Esophagus (tissue), 2 donors: ENCODE results near the gene HOXC4. TPM values are rescaled to one million over a fixed set of nuclear protein-coding genes. Genes with fewer than 3 reads are reported as not detected.

Source experiments
- H3K27ac ChIP-seq, 2 donors: one replicate each; pipeline ENCODE4 v1.5.1; 2013; ENCODE audit warnings: low read depth in 2 of 2, mild to moderate bottlenecking in 2 of 2, inconsistent platforms in 1 of 2, low read length in 1 of 2, moderate library complexity in 1 of 2
- H3K27me3 ChIP-seq, 2 donors: one replicate each; pipeline ENCODE4 v1.6.1; 2013; ENCODE audit warnings: low read length in 2 of 2, control low read depth in 1 of 2, mild to moderate bottlenecking in 1 of 2; ENCODE audit not compliant: insufficient read depth in 2 of 2, control insufficient read depth in 1 of 2
- H3K36me3 ChIP-seq, 2 donors: one replicate each; pipeline ENCODE4 v1.6.1; 2013; ENCODE audit warnings: low read length in 1 of 2; ENCODE audit not compliant: control insufficient read depth in 2 of 2, insufficient read depth in 2 of 2
- H3K4me1 ChIP-seq, 2 donors: one replicate each; pipeline ENCODE4 v1.6.1; 2013; ENCODE audit warnings: low read length in 1 of 2; ENCODE audit not compliant: control insufficient read depth in 2 of 2, insufficient read depth in 2 of 2
- H3K4me3 ChIP-seq, 2 donors: one replicate each; pipeline ENCODE4 v1.5.1; 2013; ENCODE audit warnings: low read length in 2 of 2, mild to moderate bottlenecking in 2 of 2, low read depth in 1 of 2, moderate library complexity in 1 of 2
- H3K9me3 ChIP-seq, 2 donors: one replicate each; pipeline ENCODE4 v1.6.1; 2013; ENCODE audit warnings: mild to moderate bottlenecking in 2 of 2, low read depth in 1 of 2, low read length in 1 of 2, moderate library complexity in 1 of 2; ENCODE audit not compliant: control insufficient read depth in 2 of 2, insufficient read depth in 1 of 2
- WGBS, 2 donors: extraction: QIAGEN DNeasy Blood & Tissue Kit; methylation state at CpG; one replicate each; pipeline ENCODE4 v1.1.7; 2013; 5-methylcytosine and 5-hydroxymethylcytosine counted together
- polyA plus RNA-seq, 2 donors: library from polyadenylated mRNA; stranded (reverse); fragments of 200-250 nt; gene quantifications; one replicate each; pipeline ENCODE4 v1.2.3, GENCODE V29; 2013
- donor health status: healthy with polysubstance abuse.
- donor health status: Bipolar disorder and iron deficiency.

The HOXC4 gene
- polyA plus RNA-seq, 2 donors, result 3.3 to 3.7 TPM

GRCh38 chr12:54009171-54010052 lies 44.2 kb upstream of the HOXC4 start:
- Histone ChIP-seq H3K36me3 (no peaks in the 10 kb centered on the region), H3K9me3 (no peaks in the 10 kb centered on the region), H3K27ac (no peak overlapping the region), H3K4me1 (peaks cover 0 to 2% of the 10 kb centered on the region in 2 donors), H3K27me3 (peaks cover 0 to 29% of the 10 kb centered on the region in 2 donors), H3K4me3 (peak overlapping the region in 1 of 2 donors; percentile 54)
- 6 to 8% methylated on average over 46 to 51 of the region's 51 CpGs for WGBS, 2 donors

- H3K36me3 ChIP-seq, result no peaks in the 10 kb centered on the region
- H3K9me3 ChIP-seq, result no peaks in the 10 kb centered on the region
- H3K27me3 ChIP-seq, result peaks cover 0 to 32% of the 10 kb centered on the region in 2 donors
- no peak overlapping the region for H3K27ac ChIP-seq
- WGBS, 2 donors, result 36 to 50% methylated on average over 10 of the region's 10 CpGs
- no peak overlapping the region for H3K4me3 ChIP-seq
- peaks cover 0 to 5% of the 10 kb centered on the region in 2 donors for H3K4me1 ChIP-seq
These were observed 43.3 kb upstream of the HOXC4 start for GRCh38 chr12:54010053-54010971.

DNA sequence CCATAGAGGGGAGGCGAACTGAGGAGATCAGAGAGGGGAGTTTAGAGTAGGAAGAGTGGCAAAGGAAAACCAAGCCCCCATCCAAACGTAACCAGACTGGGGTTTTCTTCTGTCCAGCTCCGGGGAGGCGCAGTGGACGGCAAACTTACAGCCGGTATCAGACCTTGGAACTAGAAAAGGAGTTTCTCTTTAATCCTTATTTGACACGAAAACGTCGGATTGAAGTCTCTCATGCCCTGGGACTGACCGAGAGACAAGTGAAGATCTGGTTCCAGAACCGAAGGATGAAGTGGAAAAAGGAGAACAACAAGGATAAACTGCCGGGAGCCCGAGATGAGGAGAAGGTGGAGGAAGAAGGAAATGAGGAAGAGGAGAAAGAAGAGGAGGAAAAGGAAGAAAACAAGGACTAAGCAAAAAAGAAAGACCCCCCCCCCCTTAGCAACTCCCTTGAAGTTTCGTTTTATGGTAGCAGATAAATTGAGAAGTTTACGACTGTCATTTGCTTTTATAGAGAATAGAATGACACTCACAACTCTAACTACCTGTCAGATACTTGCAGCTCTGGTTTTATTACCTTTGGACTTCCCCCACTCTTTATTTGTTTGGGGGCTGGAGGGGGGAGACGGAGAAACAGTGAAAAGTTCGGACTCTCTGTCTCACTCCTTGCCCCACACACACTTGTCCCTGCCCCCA lies 42.5 kb upstream of the HOXC4 start:
- WGBS, 2 donors, result 13 to 31% methylated on average over 17 of the region's 17 CpGs
- H3K27me3 ChIP-seq, result peaks cover 0 to 32% of the 10 kb centered on the region in 2 donors
- no peak overlapping the region for H3K4me3 ChIP-seq
- no peaks in the 10 kb centered on the region for H3K9me3 ChIP-seq
- H3K27ac ChIP-seq, result no peak overlapping the region
- no peaks in the 10 kb centered on the region for H3K36me3 ChIP-seq
- peaks cover 0 to 5% of the 10 kb centered on the region in 2 donors for H3K4me1 ChIP-seq

DNA sequence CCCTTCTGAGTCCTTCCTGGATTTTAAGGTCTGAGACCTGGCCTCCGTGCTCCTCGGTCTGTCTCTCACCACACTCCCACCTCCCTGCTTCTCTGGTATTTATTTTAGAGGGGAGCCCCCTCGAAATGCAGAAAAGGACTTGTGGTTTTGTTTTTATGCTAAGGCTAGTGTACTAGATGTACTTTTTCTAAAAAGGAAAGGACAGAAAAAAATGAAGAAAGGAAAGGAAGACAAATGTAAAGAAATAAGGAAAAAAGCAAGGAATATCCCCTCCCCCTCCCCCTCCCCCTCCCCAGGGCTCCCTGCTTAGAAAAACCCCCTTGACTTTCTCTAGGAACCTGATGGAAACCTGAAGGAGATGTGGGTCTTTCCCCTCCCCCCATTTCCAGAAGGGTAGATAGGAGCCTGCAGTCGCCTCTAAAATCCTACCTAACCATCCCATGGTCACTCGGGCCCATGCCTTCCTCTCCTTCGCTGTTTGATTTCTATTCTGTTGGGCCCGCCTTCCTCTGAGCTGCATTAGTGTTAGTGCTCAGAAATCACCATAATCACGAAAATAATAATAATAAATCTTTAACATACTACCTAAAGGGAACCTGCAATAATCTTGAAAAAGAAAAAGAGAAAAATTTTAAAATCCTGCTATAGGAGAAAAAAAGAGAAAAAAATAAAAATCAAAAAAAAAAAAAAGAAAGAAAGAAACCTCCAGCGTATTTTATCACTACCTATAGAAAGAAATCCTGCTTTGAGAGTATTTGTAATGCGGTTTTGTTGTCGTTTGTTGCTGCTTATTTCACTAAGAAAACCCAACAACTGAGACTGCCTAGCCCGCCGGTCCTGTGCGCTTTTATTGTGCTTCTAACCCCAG lies 41.7 kb upstream of the HOXC4 start:
- Histone ChIP-seq H3K27ac (no peak overlapping the region), H3K36me3 (no peaks in the 10 kb centered on the region), H3K4me1 (peaks cover 0 to 5% of the 10 kb centered on the region in 2 donors), H3K27me3 (peaks cover 0 to 30% of the 10 kb centered on the region in 2 donors), H3K4me3 (no peak overlapping the region), H3K9me3 (no peaks in the 10 kb centered on the region)
- 45 to 53% methylated on average over 14 of the region's 14 CpGs for WGBS, 2 donors

GRCh38 chr12:54012631-54013409 lies 40.8 kb upstream of the HOXC4 start:
- peaks cover 0 to 5% of the 10 kb centered on the region in 2 donors for H3K4me1 ChIP-seq
- peaks cover 0 to 26% of the 10 kb centered on the region in 2 donors for H3K27me3 ChIP-seq
- WGBS, 2 donors, result 37 to 47% methylated on average over 6 of the region's 6 CpGs
- no peaks in the 10 kb centered on the region for H3K9me3 ChIP-seq
- no peak overlapping the region for H3K4me3 ChIP-seq
- H3K27ac ChIP-seq, result no peak overlapping the region
- H3K36me3 ChIP-seq, result no peaks in the 10 kb centered on the region

- Histone ChIP-seq H3K27me3 (peaks cover 0 to 23% of the 10 kb centered on the region in 2 donors), H3K4me3 (no peak overlapping the region), H3K4me1 (peaks cover 3 to 9% of the 10 kb centered on the region in 2 donors), H3K9me3 (no peaks in the 10 kb centered on the region), H3K36me3 (no peaks in the 10 kb centered on the region), H3K27ac (no peak overlapping the region)
- 14 to 23% methylated on average over 36 of the region's 36 CpGs for WGBS, 2 donors
These were observed 39.1 kb upstream of the HOXC4 start for GRCh38 chr12:54014377-54015017.

DNA sequence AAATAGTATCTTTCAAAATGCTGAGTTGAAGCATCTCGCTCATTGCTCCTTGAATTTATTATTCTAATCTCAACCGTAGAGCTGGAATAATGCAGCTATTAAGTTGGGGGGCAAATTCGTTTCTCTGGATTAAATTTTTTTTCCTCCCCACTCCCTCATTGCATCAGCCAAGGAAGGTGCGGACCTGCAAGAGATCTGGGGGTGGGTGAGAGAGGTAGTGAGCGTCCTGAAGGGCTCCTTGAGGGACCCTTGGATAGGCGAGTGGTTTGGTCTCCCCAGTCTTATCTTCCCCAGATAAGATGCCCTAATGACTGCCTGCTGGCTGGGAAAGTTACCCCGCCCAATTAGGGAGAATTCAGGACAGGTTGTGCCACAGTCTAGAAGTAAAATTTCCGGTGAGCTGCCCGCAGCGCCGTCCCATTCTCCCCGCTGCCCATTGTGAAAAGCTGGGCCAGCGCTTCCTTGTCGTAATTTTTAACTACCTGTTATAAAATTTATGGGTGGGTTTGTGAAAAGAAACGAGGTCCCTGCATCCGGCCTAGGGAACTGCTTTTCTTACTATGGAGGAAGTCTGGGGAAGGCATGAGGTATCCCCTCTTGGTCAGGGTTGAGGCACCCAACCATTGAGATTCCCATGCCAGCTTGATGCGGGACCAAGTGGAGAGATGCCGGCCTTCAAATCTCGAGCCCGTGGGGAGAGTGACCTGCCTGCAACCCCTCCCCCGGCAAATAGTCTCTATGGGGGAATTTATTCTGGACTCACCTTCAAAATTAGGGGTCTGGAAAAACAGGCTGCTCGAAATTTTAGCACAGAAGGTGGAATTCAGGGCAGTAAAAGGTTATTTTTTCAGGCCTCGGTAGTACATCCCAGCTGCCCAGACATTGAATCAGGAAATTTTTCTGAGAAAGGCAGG lies 38.4 kb upstream of the HOXC4 start:
- no peaks in the 10 kb centered on the region for H3K9me3 ChIP-seq
- 19 to 38% methylated on average over 23 of the region's 23 CpGs for whole genome bisulfite sequencing, 2 donors
- H3K27me3 ChIP-seq, result peaks cover 0 to 16% of the 10 kb centered on the region in 2 donors
- H3K4me3 ChIP-seq, result no peak overlapping the region
- H3K27ac ChIP-seq, result no peak overlapping the region
- no peaks in the 10 kb centered on the region for H3K36me3 ChIP-seq
- peaks cover 3 to 9% of the 10 kb centered on the region in 2 donors for H3K4me1 ChIP-seq
